SK-N-MC (cell line): ENCODE measurements around the gene FREM1.

ENCODE experiments used
- EZH2 ChIP-seq: fragments of 200-600 bp; sonication (generic); IDR thresholded peaks from one replicate; pipeline ENCODE4 v1.6.1; 2017; ENCODE audit warnings: antibody characterized with exemption
- FOXP2 ChIP-seq: optimal IDR thresholded peaks from 2 replicates; pipeline ENCODE3; 2011; ENCODE audit warnings: mild to moderate bottlenecking, moderate library complexity; ENCODE audit not compliant: insufficient read depth; ENCODE audit errors: extremely low read length, control extremely low read depth
- POLR2AphosphoS5 ChIP-seq: IDR thresholded peaks from 2 replicates; pipeline ENCODE4 v1.6.1; 2012; ENCODE audit warnings: mild to moderate bottlenecking, low read depth, low read length, borderline replicate concordance

DNA sequence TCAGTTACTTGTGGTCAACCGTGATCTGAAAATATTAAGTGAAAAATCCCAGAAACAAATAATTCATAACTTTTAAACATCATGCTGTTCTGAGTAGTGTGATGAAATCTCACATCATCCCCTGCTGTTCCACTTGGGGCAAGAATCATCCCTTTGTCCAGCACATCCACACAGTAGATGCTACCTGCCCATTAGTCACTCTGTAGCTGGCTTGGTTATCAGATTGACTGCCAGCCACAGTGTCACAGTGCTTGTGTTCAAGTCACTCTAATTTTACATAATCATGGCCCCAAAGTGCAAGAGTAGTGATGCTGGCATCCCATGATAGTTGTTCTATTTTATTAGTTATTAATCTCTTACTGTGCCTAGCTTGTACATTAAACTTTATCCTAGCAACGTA lies 148.6 kb downstream of the FREM1 start:
- TF ChIP-seq POLR2AphosphoS5: no peak
- TF ChIP-seq EZH2: no peak
- no peak for TF ChIP-seq FOXP2
